SK-N-SH treated with all-trans-retinoic acid at 6 μM for 48 hours (cell line): ENCODE results near the gene PPFIA1.

ENCODE experiments used
- ATAC-seq: fragments of 200-7000 bp; cut with Tn5 transposase; 3 replicates; pipeline ENCODE4 v1.9.1; 2020; ENCODE audit warnings: mild to moderate bottlenecking, moderate library complexity
- ARNTL ChIP-seq: fragments of 450-650 bp; formaldehyde crosslinking; IDR thresholded peaks from 2 replicates; pipeline ENCODE4 v1.5.0; 2020; ENCODE audit warnings: low read depth, mild to moderate bottlenecking, moderate library complexity, borderline replicate concordance
- BACH2 ChIP-seq: fragments of 250-450 bp; sonication (Bioruptor Pico); IDR thresholded peaks from 2 replicates; pipeline ENCODE4 v1.9.0; 2021; ENCODE audit warnings: mild to moderate bottlenecking, borderline replicate concordance
- ESRRG ChIP-seq: fragments of 250-450 bp; sonication (Bioruptor Pico); IDR thresholded peaks from 2 replicates; pipeline ENCODE4 v1.6.1; 2021; ENCODE audit warnings: mild to moderate bottlenecking
- OSR1 ChIP-seq: fragments of 250-450 bp; sonication (Bioruptor Pico); IDR thresholded peaks from 2 replicates; pipeline ENCODE4 v1.8.0; 2022; ENCODE audit warnings: moderate library complexity, mild to moderate bottlenecking, inconsistent platforms
- PPARA ChIP-seq: fragments of 250-450 bp; sonication (Bioruptor Pico); IDR thresholded peaks from 2 replicates; pipeline ENCODE4 v1.5.0; 2020; ENCODE audit warnings: mild to moderate bottlenecking, borderline replicate concordance
- SNAI2 ChIP-seq: fragments of 250-450 bp; sonication (Bioruptor Pico); IDR thresholded peaks from 2 replicates; pipeline ENCODE4 v1.5.0; 2020; ENCODE audit warnings: mild to moderate bottlenecking, moderate library complexity
- TCF4 ChIP-seq: fragments of 250-450 bp; sonication (Bioruptor Pico); IDR thresholded peaks from 2 replicates; pipeline ENCODE4 v1.8.0; 2021; ENCODE audit warnings: mild to moderate bottlenecking, moderate library complexity, borderline replicate concordance
- TOX ChIP-seq: fragments of 250-450 bp; sonication (Bioruptor Pico); IDR thresholded peaks from 2 replicates; pipeline ENCODE4 v1.8.0; 2021; ENCODE audit warnings: mild to moderate bottlenecking, moderate library complexity, borderline replicate concordance
- ZC3H10 ChIP-seq: fragments of 250-450 bp; sonication (Bioruptor Pico); IDR thresholded peaks from 2 replicates; pipeline ENCODE4 v1.5.1; 2021; ENCODE audit warnings: mild to moderate bottlenecking, moderate library complexity
- ZFP30 ChIP-seq: fragments of 450-650 bp; formaldehyde crosslinking; IDR thresholded peaks from 2 replicates; pipeline ENCODE4 v1.5.0; 2022; ENCODE audit warnings: mild to moderate bottlenecking, moderate library complexity
- ZNF565 ChIP-seq: fragments of 450-650 bp; formaldehyde crosslinking; conservative IDR thresholded peaks from 2 replicates; pipeline ENCODE4 v1.5.0; 2020; ENCODE audit warnings: low read depth, mild to moderate bottlenecking, moderate library complexity
- ZNF70 ChIP-seq: fragments of 450-650 bp; formaldehyde crosslinking; IDR thresholded peaks from 2 replicates; pipeline ENCODE4 v1.5.0; 2020; ENCODE audit warnings: mild to moderate bottlenecking, moderate library complexity
- TF ChIP-seq, protein P1 (sequence below): fragments of 250-450 bp; sonication (Bioruptor Pico); IDR thresholded peaks from 2 replicates; pipeline ENCODE4 v1.5.1; 2020; ENCODE audit warnings: low read depth, mild to moderate bottlenecking, moderate library complexity
- TF ChIP-seq, protein P2 (sequence below): fragments of 250-450 bp; sonication (Bioruptor Pico); IDR thresholded peaks from 2 replicates; pipeline ENCODE4 v1.5.0; 2020; ENCODE audit warnings: mild to moderate bottlenecking, moderate library complexity
- TF ChIP-seq, protein P3 (sequence below): fragments of 250-450 bp; sonication (Bioruptor Pico); IDR thresholded peaks from 2 replicates; pipeline ENCODE4 v1.5.1; 2021; ENCODE audit warnings: mild to moderate bottlenecking, moderate library complexity
- TF ChIP-seq, protein P4 (sequence below): fragments of 250-450 bp; sonication (Bioruptor Pico); IDR thresholded peaks from 2 replicates; pipeline ENCODE4 v1.8.0; 2021; ENCODE audit warnings: low read depth, mild to moderate bottlenecking, moderate library complexity, borderline replicate concordance
- TF ChIP-seq, protein P5 (sequence below): fragments of 250-450 bp; sonication (Bioruptor Pico); IDR thresholded peaks from 2 replicates; pipeline ENCODE4 v1.8.0; 2020; ENCODE audit warnings: mild to moderate bottlenecking, moderate library complexity, borderline replicate concordance

Gene PPFIA1

DNA sequence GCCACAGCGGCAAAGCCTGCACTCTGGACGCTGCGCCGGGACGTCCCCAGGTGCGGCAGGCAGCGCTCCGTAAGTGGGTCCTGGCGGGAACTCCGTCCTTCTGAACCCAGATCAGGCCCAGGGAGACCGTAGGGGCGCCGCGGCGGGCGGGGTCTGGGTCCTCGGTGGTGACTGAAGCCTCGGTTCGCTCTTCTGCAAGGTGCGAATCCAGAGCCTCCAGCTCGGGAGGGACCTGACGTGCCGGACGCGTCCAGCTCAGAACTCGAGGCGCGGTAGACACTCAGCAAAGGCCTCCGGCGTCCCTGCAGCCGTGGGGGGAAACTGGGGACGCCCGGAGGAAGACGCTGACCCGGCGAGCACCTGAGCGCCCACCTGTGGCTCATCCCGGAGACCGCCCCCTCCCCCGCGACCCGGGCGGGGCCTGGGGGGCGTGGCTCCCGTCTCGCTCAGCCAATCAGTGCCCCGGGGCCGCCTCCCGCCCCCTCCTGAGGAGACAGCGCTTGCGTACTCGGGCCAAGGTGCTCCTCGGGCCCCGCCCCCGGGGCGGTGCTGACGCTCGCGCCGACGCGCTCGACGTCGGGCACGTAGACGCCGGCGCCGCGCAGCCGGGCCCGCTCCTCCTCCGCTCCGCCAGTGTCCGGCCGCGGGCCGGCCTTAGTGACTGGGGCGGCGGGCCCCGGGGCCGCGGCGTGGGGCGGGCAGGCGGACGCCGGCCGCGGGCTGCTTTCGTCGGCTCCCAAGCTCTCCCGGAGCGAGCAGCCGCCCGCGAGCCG is at the start of gene PPFIA1:
Gene PPFIA1 (plus strand): TSS at position 587 of the 773 bp plus-strand sequence. CDS start 1,483 bp downstream, outside the sequence.
- no peak for TF ChIP-seq BACH2
- TF ChIP-seq, protein P1, sequence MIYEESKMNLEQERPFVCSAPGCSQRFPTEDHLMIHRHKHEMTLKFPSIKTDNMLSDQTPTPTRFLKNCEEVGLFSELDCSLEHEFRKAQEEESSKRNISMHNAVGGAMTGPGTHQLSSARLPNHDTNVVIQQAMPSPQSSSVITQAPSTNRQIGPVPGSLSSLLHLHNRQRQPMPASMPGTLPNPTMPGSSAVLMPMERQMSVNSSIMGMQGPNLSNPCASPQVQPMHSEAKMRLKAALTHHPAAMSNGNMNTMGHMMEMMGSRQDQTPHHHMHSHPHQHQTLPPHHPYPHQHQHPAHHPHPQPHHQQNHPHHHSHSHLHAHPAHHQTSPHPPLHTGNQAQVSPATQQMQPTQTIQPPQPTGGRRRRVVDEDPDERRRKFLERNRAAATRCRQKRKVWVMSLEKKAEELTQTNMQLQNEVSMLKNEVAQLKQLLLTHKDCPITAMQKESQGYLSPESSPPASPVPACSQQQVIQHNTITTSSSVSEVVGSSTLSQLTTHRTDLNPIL, result no peak
- TF ChIP-seq ZNF565 (CRISPR knock-in tag), result 0 out of 2 replicates have a peak, but pooled peaks have one; percentile 51
- peak; percentile 91 for ATAC-seq

DNA sequence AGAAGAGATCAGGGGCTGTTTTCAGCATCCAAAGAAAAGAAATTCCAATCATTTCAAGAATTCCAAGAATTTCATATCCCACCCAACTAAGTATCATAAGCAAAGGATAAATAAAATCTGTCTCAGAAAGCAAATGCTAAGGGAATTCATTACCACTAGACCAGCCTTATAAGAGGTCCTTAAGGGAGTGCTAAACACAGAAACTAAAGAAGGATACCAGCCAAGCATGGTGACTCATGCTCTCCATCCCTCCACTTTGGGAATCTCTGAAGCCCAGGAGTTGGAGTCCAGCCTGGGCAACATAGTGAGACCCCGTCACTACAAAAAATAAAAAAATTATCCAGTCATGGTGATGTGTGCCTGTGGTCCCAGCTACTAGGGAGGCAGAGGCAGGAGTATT is 49.6 kb upstream of the PPFIA1 start:
- TF ChIP-seq ARNTL (CRISPR knock-in tag) (no peak), BACH2 (no peak), ZNF70 (CRISPR knock-in tag) (no peak), TCF4 (no peak), OSR1 (no peak), ESRRG (CRISPR knock-in tag) (no peak), SNAI2 (CRISPR knock-in tag) (no peak)
- TF ChIP-seq, protein P2, sequence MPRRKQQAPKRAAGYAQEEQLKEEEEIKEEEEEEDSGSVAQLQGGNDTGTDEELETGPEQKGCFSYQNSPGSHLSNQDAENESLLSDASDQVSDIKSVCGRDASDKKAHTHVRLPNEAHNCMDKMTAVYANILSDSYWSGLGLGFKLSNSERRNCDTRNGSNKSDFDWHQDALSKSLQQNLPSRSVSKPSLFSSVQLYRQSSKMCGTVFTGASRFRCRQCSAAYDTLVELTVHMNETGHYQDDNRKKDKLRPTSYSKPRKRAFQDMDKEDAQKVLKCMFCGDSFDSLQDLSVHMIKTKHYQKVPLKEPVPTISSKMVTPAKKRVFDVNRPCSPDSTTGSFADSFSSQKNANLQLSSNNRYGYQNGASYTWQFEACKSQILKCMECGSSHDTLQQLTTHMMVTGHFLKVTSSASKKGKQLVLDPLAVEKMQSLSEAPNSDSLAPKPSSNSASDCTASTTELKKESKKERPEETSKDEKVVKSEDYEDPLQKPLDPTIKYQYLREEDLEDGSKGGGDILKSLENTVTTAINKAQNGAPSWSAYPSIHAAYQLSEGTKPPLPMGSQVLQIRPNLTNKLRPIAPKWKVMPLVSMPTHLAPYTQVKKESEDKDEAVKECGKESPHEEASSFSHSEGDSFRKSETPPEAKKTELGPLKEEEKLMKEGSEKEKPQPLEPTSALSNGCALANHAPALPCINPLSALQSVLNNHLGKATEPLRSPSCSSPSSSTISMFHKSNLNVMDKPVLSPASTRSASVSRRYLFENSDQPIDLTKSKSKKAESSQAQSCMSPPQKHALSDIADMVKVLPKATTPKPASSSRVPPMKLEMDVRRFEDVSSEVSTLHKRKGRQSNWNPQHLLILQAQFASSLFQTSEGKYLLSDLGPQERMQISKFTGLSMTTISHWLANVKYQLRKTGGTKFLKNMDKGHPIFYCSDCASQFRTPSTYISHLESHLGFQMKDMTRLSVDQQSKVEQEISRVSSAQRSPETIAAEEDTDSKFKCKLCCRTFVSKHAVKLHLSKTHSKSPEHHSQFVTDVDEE (CRISPR knock-in tag), result no peak
- TF ChIP-seq, protein P1, result no peak
- TF ChIP-seq, protein P3, sequence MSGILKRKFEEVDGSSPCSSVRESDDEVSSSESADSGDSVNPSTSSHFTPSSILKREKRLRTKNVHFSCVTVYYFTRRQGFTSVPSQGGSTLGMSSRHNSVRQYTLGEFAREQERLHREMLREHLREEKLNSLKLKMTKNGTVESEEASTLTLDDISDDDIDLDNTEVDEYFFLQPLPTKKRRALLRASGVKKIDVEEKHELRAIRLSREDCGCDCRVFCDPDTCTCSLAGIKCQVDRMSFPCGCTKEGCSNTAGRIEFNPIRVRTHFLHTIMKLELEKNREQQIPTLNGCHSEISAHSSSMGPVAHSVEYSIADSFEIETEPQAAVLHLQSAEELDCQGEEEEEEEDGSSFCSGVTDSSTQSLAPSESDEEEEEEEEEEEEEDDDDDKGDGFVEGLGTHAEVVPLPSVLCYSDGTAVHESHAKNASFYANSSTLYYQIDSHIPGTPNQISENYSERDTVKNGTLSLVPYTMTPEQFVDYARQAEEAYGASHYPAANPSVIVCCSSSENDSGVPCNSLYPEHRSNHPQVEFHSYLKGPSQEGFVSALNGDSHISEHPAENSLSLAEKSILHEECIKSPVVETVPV, result no peak
- ATAC-seq, result no peak; the same call in 2 of the 3 replicates

DNA sequence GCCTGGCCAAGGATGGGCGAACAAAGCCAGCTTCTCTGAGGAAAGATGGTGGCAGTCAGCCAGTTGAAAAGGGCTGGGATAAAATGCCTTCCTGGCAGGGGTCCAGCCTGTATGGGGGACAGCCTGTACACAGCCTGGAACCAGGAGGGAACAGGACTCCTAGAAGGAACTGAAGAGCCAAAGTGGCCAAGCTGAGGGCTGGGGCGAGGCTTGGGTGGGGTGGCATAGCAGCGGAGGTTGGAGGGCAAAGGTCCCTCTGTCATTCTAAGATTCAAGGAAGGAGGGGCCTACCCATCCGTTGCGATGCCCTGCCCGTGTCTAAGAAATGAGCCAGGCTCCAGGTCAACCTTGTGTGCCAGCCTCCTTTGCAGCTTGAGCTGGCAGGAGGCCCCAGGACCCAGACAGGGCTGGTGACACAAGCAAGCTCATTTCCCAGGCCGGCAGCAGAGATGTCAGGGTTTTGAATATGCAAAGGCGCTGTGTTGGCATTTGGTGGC is 44.8 kb upstream of the PPFIA1 start:
- TF ChIP-seq ZC3H10 (no peak), ZNF565 (CRISPR knock-in tag) (no peak), TOX (CRISPR knock-in tag) (no peak), ZFP30 (CRISPR knock-in tag) (no peak), PPARA (CRISPR knock-in tag) (no peak), SNAI2 (CRISPR knock-in tag) (no peak), ARNTL (CRISPR knock-in tag) (no peak)
- TF ChIP-seq, protein P4, sequence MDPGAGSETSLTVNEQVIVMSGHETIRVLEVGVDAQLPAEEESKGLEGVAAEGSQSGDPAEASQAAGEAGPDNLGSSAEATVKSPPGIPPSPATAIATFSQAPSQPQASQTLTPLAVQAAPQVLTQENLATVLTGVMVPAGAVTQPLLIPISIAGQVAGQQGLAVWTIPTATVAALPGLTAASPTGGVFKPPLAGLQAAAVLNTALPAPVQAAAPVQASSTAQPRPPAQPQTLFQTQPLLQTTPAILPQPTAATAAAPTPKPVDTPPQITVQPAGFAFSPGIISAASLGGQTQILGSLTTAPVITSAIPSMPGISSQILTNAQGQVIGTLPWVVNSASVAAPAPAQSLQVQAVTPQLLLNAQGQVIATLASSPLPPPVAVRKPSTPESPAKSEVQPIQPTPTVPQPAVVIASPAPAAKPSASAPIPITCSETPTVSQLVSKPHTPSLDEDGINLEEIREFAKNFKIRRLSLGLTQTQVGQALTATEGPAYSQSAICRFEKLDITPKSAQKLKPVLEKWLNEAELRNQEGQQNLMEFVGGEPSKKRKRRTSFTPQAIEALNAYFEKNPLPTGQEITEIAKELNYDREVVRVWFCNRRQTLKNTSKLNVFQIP (CRISPR knock-in tag), result no peak
- TF ChIP-seq, protein P3, result no peak
- TF ChIP-seq, protein P5, sequence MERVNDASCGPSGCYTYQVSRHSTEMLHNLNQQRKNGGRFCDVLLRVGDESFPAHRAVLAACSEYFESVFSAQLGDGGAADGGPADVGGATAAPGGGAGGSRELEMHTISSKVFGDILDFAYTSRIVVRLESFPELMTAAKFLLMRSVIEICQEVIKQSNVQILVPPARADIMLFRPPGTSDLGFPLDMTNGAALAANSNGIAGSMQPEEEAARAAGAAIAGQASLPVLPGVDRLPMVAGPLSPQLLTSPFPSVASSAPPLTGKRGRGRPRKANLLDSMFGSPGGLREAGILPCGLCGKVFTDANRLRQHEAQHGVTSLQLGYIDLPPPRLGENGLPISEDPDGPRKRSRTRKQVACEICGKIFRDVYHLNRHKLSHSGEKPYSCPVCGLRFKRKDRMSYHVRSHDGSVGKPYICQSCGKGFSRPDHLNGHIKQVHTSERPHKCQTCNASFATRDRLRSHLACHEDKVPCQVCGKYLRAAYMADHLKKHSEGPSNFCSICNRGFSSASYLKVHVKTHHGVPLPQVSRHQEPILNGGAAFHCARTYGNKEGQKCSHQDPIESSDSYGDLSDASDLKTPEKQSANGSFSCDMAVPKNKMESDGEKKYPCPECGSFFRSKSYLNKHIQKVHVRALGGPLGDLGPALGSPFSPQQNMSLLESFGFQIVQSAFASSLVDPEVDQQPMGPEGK (CRISPR knock-in tag), result no peak
- no peak for ATAC-seq
